HK-2 (cell line): Measurements from ENCODE around the gene COQ8B.
"Not testable (repeated sequence)": the region's sequence is repeated elsewhere in the genome, so short reads cannot be mapped to it uniquely, and the experiment has no call there.

Source experiments
- DNase-seq: peaks from one replicate; pipeline ENCODE4 v3.0.0-alpha.2; 2018; ENCODE audit not compliant: unreplicated experiment

COQ8B gene

DNA sequence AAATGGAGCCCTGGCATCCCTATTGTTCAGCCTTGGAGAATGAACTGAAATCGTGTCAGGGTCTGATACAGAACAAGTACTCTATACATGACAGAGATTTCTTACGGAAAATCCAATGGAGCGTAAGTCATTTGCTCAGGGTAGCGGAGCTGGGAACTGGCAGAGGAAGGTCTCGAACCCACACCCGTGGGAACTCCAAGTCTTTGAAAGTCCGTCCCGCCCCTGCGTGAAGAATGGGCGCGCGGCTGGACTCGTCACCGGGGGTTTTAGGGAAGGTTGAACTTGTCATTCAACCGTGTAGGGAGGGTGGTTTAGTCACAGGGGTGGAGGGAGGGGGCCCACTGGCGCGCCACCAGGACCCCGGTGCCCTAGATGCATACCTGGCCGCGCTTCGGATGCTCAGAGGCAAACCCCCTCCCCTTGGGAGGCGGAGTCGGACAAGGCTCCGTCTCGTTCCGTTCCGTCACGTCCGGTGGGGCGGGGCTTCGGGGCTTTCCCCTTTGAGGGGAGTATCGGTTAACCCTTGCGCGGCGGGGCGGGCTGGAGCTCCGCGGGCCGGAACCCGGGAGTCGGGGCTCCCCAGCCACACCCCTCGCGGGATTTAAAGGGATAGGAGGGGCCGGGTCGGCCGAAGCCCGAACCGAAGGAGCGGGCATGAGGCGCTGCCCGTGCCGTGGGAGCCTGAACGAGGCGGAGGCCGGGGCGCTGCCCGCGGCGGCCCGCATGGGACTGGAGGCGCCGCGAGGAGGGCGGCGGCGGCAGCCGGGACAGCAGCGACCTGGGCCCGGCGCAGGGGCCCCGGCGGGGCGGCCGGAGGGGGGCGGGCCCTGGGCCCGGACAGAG is at the start of gene COQ8B, which contains the start of gene ITPKC:
Gene COQ8B (minus strand): TSS at position 405 of the 843 bp plus-strand sequence. CDS start 2,254 bp downstream, outside the sequence.
Gene ITPKC (plus strand): TSS at position 631 of the 843 bp plus-strand sequence. CDS start 24 bp downstream, at position 655.
- DNase-seq: peak; percentile 99

GRCh38 chr19:40766385-40766784 is 49.7 kb upstream of the COQ8B start:
- DNase-seq: not testable (repeated sequence)

GRCh38 chr19:40763963-40764362 is 47.3 kb upstream of the COQ8B start:
- DNase-seq: no peak

- DNase-seq: no peak
Measured at GRCh38 chr19:40763526-40763925, 46.8 kb upstream of the COQ8B start.

- DNase-seq: no peak
Measured at GRCh38 chr19:40762754-40763470, 46.2 kb upstream of the COQ8B start.

DNA sequence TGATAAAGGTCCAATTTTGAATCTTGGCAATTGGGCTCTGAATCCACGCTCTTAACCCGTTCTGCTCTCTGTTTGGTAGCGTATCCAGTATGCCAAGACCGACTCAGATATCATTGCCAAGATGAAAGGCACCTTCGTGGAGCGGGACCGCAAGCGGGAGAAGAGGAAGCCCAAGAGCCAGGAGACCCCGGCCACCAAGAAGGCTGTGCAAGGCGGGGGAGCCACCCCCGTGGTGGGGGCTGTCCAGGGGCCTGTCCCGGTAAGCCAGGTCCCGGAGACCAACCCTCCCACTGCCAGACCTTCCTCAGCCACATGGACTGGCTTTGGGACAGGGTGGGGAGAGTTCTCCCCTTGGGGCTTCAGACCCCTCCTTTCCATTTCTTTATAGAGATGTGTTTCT is 42.7 kb upstream of the COQ8B start:
- DNase-seq: no peak

- no peak for DNase-seq
Measured at GRCh38 chr19:40758491-40758890, 41.8 kb upstream of the COQ8B start.

DNA sequence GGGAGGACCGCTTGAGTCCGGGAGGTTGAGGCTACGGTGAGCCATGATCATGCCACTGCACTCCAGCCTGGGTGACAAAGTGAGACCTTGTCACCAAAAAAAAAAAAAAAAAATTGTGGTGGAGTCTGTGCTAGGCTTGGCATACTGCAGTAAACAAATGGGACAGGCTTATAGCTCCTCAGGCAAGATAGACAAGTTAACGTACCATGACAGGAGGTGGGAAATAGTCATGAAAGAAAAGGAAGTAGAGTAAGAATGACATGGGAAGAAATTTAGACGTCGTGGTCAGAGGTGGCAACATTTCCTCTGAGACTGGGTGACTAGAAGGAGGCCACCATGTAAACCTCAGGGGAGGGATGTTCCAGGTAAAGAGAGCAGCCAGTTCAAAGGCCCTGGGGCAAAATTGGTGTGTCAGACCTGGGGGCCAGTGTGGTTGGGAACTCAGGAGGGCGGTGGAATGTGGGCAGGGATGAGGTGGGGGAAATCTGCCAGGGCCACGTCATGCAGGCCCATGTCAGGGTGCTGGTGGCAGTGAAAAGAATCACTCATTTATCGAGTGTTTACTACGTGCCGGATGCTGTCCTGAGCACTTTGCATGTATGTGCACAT is 39.9 kb upstream of the COQ8B start:
- DNase-seq: no peak

DNA sequence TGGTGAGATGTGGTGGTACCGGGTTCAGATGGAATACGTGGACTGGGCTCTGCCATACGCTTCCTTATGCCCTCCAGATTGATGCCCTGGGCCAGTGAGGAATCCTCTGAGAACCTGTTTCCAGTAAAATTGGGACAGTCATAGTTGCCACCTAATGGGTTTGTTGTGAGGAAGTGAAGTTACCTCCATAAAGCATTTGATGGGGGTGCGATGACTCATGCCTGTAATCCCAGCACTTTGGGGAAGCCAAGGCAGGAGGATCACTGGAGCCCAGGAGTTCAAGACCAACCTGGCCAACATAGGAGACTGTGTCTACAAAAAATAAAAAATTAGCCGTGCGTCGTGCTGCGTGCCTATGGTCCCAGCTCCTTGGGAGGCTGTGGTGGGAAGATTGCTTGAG is 39.1 kb upstream of the COQ8B start:
- DNase-seq: no peak

- DNase-seq: no peak
Measured at GRCh38 chr19:40755248-40755624, 38.5 kb upstream of the COQ8B start.

DNA sequence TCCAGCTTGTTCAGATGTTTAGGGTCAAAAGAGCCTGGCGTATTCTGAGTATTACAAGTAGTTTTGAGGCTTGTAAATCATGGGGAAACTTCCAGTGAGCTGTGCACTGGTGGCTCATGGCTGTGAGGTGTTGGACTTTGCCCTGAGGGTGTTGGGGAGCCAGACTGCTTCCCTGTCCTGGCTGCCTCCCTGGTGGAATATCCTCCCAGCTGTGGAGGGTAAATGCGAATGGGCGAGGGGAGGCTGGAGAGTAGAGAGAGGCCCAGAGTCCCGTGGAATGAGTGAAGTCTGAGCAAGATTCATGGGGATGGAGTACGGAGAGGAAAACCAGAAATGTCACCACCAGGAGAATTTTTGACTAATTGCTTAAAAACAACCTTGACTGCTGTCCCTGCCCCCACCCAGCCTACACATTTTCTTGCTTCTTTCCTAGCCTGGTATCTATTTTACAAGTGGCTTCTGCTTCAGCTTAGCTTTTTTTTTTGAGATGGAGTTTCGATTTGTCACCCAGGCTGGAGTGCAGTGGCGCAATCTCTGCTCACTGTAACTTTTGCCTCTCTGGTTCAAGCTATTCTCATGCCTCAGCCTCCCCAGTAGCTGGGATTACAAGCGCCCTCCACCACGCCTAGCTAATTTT is 38.0 kb upstream of the COQ8B start:
- no peak for DNase-seq

DNA sequence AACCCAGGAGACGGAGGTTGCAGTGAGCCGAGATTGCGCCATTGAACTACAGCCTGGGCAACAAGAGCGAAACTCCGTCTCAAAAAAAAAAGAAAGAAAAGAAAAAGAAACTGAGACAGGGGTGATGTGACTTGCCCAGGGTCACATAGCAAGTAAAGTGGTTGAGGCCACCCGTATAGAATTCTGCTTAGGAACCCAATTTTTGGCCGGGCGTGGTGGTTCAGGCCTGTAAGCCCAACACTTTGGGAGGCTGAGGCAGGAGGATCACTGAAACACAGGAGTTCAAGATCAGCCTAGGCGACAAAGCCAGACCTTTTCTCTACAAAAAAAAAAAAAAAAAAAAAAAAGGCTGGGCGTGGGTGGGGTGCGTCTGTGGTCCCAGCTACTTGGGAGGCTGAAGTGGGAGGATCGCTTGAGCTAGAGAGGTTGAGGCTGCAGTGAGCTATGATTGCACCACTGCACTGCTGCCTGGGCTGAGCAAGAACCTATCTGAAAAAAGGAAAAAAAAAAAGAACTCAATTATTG is 35.6 kb upstream of the COQ8B start:
- DNase-seq: no peak

- peak; percentile 97 for DNase-seq
Measured at GRCh38 chr19:40750874-40751537, 34.3 kb upstream of the COQ8B start, which contains the start of gene SNRPA. Gene SNRPA, plus strand, starts transcription at chr19:40751203. Its CDS starts 206 bp downstream, at chr19:40751409.

GRCh38 chr19:40750058-40750873 is 33.6 kb upstream of the COQ8B start, which contains the start of gene ACTMAP:
Gene ACTMAP, minus strand, starts transcription at chr19:40750477. Its CDS starts 674 bp downstream, at chr19:40749803.
- peak; percentile 100 for DNase-seq

GRCh38 chr19:40747536-40747935 is 30.9 kb upstream of the COQ8B start:
- no peak for DNase-seq

DNA sequence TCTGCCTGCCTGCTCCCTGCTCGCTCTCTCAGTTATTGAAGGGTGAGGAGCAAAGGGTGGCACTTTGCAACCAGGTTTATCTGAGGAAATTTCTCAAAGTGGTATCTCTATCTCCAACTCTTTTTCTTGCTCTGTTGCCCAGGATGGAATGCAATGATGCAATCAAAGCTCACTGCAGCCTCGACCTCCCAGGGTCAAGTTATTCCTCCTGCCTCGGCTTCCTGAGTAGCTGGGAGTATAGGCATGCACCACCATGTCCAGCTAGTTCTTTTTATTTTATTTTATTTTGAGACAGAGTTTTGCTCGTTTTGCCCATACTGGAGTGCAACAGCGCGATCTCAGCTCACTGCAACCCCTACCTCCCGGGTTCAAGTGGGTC is 28.7 kb upstream of the COQ8B start:
- DNase-seq: no peak

- DNase-seq: no peak
Measured at GRCh38 chr19:40744554-40745401, 28.1 kb upstream of the COQ8B start.

DNA sequence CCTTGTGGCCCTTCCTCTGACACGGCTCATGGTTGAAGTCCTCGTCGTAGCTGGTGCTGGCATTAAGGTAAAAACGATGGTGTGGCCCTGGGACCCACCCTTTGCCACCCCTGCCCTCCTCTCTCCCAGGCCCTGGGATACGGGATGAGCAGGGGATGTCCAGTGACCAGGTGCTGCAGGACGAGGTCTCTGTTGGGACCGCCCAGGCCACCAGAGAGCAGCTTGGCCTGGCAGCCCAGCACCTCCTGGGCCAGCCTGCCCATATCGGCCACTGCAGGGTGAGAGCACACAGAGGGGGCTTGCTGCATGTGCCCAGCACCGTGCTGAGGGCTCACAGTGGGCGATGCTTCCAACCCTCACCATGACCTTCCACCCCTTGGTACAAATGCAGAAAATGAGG is 27.2 kb upstream of the COQ8B start:
- DNase-seq: no peak

- DNase-seq: no peak
Measured at GRCh38 chr19:40742886-40743285, 26.2 kb upstream of the COQ8B start.
